ENCODE data around the gene TBATA.

DNA sequence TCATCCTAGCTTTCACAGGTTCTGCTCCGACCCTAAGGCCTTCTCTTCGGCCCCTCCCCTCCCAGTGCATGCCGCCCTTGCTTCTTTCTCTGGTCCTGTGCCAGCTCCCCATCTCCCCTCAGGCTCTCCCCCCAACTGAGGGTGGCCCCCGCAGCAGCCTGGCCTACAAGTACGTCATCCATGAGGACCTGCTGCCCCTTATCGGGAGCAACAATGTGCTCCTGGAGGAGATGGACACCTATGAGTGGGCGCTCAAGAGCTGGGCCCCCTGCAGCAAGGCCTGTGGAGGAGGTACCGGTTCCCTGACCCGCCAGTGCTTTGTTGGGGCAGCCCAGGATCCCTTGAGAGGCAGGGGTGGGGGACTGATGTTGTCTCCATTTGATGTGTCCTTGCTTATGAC is 33.8 kb downstream of the TBATA start:
- TF ChIP-seq EZH2 (IDR thresholded peaks at IDR 0.05): no peak
- no peak for TF ChIP-seq FOXP2 (optimal IDR thresholded peaks at IDR 0.05; ENCODE audit: control extremely low read depth, extremely low read length, insufficient read depth)
